A549 (cell line): ENCODE results near the gene TBC1D2B. TPM values are rescaled to one million over a fixed set of nuclear protein-coding genes. Genes with fewer than 3 reads are reported as not detected.
A peak's percentile ranks its signal among the peaks of the same experiment; 100 is the strongest.
"Not testable (repeated sequence)": the region's sequence is repeated elsewhere in the genome, so short reads cannot be mapped to it uniquely, and the experiment has no call there.

Experiments used
- ATAC-seq, 2 experiments: fragments of 200-7000 bp in 1 of 2; fragments of >200 bp in 1 of 2; cut with Nextera tagmentation in 1 of 2; cut with Tn5 transposase in 1 of 2; 3 replicates each; pipeline versions ENCODE4 v1.8.0 to v1.9.1; 2018 to 2020; ENCODE audit warnings: mild to moderate bottlenecking in 1 of 2, moderate library complexity in 1 of 2
- CTCF ChIA-PET: fragments of 300-600 bp; sonication (Branson Sonifier 250); formaldehyde crosslinking; extraction: SDS; loops from one replicate; lab custom pipeline; 2021; ENCODE audit warnings: antibody characterized with exemption, inconsistent platforms; lab: Yijun Ruan, JAX
- POLR2A ChIA-PET: fragments of 350-600 bp; formaldehyde crosslinking; extraction: SDS; loops from one replicate; lab custom pipeline; 2021; ENCODE audit warnings: antibody characterized with exemption, inconsistent platforms; lab: Yijun Ruan, JAX
- DNase-seq, 2 experiments: peaks; one replicate each; pipeline versions ENCODE4 v3.0.0 to v3.0.0-alpha.2; 2011 to 2016; ENCODE audit warnings: low read depth in 1 of 2, low spot score in 1 of 2
- FAIRE-seq: peaks from 2 replicates; lab custom pipeline; 2011; peaks lifted over from hg19 to GRCh38; lab: Jason Lieb, UNC
- H3K27ac ChIP-seq, 2 experiments: fragments of >200 bp; sonication (Bioruptor Twin); formaldehyde crosslinking; 3 replicates each; pipeline ENCODE4 v1.5.1; 2016 to 2017
- H3K4me1 ChIP-seq: fragments of >200 bp; sonication (Bioruptor Twin); formaldehyde crosslinking; 3 replicates; pipeline ENCODE4 v1.6.1; 2016
- H3K4me2 ChIP-seq: fragments of >200 bp; sonication (Bioruptor Twin); formaldehyde crosslinking; 3 replicates; pipeline ENCODE4 v1.6.1; 2016
- H3K4me3 ChIP-seq: fragments of >200 bp; sonication (Bioruptor Twin); formaldehyde crosslinking; 3 replicates; pipeline ENCODE4 v1.5.1; 2016
- H3K9me3 ChIP-seq: fragments of >200 bp; sonication (Bioruptor Twin); formaldehyde crosslinking; 3 replicates; pipeline ENCODE4 v1.6.1; 2016
- BHLHE40 ChIP-seq: IDR thresholded peaks from 2 replicates; pipeline ENCODE4 v1.6.1; 2012; ENCODE audit warnings: low read depth, low read length, inconsistent platforms
- CEBPB ChIP-seq, 2 experiments: fragments of >200 bp in 1 of 2; sonication (Bioruptor Twin) in 1 of 2; formaldehyde crosslinking in 1 of 2; IDR thresholded peaks; 2 replicates each; pipeline ENCODE4 v1.6.1; 2012 to 2016
- EHF ChIP-seq: fragments of 250-450 bp; sonication (Bioruptor Pico); IDR thresholded peaks from 2 replicates; pipeline ENCODE4 v1.5.0; 2020; ENCODE audit warnings: mild to moderate bottlenecking
- FOSL2 ChIP-seq, 2 experiments: fragments of 450-650 bp in 1 of 2; fragments of >200 bp in 1 of 2; sonication (Bioruptor Twin) in 1 of 2; formaldehyde crosslinking; IDR thresholded peaks; 2 replicates each; pipeline versions ENCODE4 v1.5.0 to v1.6.1; 2016 to 2020; ENCODE audit warnings: mild to moderate bottlenecking in 1 of 2, moderate library complexity in 1 of 2
- GATA3 ChIP-seq: IDR thresholded peaks from 2 replicates; pipeline ENCODE4 v1.6.1; 2012; ENCODE audit warnings: borderline replicate concordance
- JUNB ChIP-seq: fragments of >200 bp; sonication (Bioruptor Twin); formaldehyde crosslinking; IDR thresholded peaks from 2 replicates; pipeline ENCODE4 v1.6.1; 2016
- MAZ ChIP-seq: fragments of 150-350 bp; IDR thresholded peaks from 2 replicates; pipeline ENCODE4 v1.6.1; 2014; ENCODE audit warnings: antibody characterized with exemption, low read depth, low read length, borderline replicate concordance
- PBX3 ChIP-seq: IDR thresholded peaks from 2 replicates; pipeline ENCODE4 v1.6.1; 2012
- RCOR1 ChIP-seq: fragments of 150-350 bp; IDR thresholded peaks from 2 replicates; pipeline ENCODE4 v1.6.1; 2014; ENCODE audit warnings: antibody characterized with exemption, low read length, low read depth
- RFX5 ChIP-seq: fragments of 450-650 bp; IDR thresholded peaks from 2 replicates; pipeline ENCODE4 v1.7.1; 2014; ENCODE audit warnings: antibody characterized with exemption, mild to moderate bottlenecking, moderate library complexity
- SMC3 ChIP-seq: fragments of >200 bp; sonication (Bioruptor Twin); formaldehyde crosslinking; IDR thresholded peaks from 3 replicates; pipeline ENCODE4 v1.6.1; 2018; ENCODE audit warnings: inconsistent platforms
- USF2 ChIP-seq: fragments of 450-650 bp; IDR thresholded peaks from 2 replicates; pipeline ENCODE4 v1.6.1; 2014; ENCODE audit warnings: antibody characterized with exemption
- ZC3H11A ChIP-seq: fragments of 450-650 bp; IDR thresholded peaks from 2 replicates; pipeline ENCODE4 v1.6.1; 2014; ENCODE audit warnings: antibody characterized with exemption, mild to moderate bottlenecking
- ZFP36 ChIP-seq: fragments of 450-650 bp; IDR thresholded peaks from 2 replicates; pipeline ENCODE4 v1.6.1; 2014; ENCODE audit warnings: borderline replicate concordance; ENCODE audit not compliant: partially characterized antibody
- ZSCAN20 ChIP-seq: fragments of 250-450 bp; sonication (Bioruptor Pico); IDR thresholded peaks from 2 replicates; pipeline ENCODE4 v1.8.0; 2022; ENCODE audit warnings: mild to moderate bottlenecking, moderate library complexity
- WGBS: methylation state at CpG from one replicate; pipeline ENCODE4 v1.1.6; 2017; ENCODE audit errors: missing lambda C conversion rate; 5-methylcytosine and 5-hydroxymethylcytosine counted together
- polyA plus RNA-seq, 4 experiments: library from polyadenylated mRNA; depleted of rRNA in 3 of 4; stranded (reverse); fragments of >200 nt; fragmentation: RNase III in 1 of 4; extraction: RNeasy Plus Mini Kit Qiagen cat#74134 plus additional on column Dnase treatment in 1 of 4; gene quantifications; 2 replicates in 3 of 4; 3 replicates in 1 of 4; pipeline ENCODE4 v1.2.3, GENCODE V29; 2011 to 2017
- TF ChIP-seq, protein P1 (sequence below): IDR thresholded peaks from 2 replicates; pipeline ENCODE4 v1.6.1; 2012

Gene TBC1D2B
- polyA plus RNA-seq, 2 of the 4 experiments (the other 2 are of a cell fraction), result 13.6 to 13.9 TPM

DNA sequence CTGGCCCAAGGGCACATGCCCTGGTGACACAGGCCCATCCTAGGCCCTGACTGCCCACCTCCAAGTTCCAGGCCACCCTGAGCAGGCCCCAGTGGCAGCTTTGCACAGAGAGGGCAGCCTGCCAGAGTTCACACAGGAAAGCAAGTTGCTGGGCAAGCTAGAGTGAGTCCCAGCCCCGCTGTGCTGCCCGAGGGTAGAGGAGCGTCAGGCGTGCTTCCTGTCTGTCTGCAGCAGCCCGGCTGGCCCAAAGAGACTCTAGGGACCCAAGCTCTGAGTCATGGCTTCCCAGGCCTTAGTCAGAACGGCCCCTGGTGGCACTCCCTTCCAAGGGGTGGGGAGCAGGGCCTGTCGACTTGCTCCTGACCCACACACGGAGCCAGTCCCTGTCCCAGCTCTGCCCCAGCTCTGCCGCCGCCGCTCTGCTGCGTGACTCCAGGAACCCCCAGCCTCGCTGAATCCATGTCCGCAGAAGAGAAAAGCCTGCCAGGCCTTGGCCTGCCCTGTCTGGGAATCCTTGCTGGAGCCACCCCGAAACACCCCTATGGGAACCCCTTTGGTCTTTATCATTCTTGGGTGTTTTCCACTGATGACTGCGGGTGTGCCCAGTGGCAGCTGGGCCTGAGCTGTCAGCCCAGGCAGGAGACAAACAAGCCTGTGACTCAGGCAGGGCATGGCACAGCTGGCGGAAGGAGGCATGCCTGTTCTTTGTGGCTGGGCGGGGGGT, 83.4 kb downstream of the TBC1D2B start:
- H3K4me1 ChIP-seq, result peaks cover 43% of the 10 kb centered on the region
- FAIRE-seq (peak; percentile 85), ATAC-seq (peak; percentile 78 to 89), DNase-seq (peak; percentile 72 to 88)
- peak overlapping the region; percentile 70 to 89 for H3K27ac ChIP-seq
- H3K9me3 ChIP-seq, H3K4me3 ChIP-seq: not testable (repeated sequence)
- POLR2A ChIA-PET, result interaction anchor here (0.6 kb wide), 1 partner anchor 306 kb away, joined by 3 read pairs; no protein-coding TSS in a partner anchor
- TF ChIP-seq, protein P1, sequence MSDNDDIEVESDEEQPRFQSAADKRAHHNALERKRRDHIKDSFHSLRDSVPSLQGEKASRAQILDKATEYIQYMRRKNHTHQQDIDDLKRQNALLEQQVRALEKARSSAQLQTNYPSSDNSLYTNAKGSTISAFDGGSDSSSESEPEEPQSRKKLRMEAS, result peak; percentile 58
- TF ChIP-seq ZFP36 (peak; percentile 62), SMC3 (peak; percentile 33; the same call in 1 of the 3 replicates), FOSL2 (IDR thresholded peaks at IDR 0.05) (peak; percentile 41; the same call in 1 of the 2 replicates), FOSL2 (CRISPR knock-in tag; IDR thresholded peaks at IDR 0.05) (peak; percentile 84)
- CTCF ChIA-PET, result interaction anchor here (0.7 to 9.1 kb wide), 5 partner anchors 9 to 116 kb away, joined by 3 to 265 read pairs (median 32); no protein-coding TSS in a partner anchor
- 25% methylated on average over 15 of the region's 18 CpGs for WGBS
- peak overlapping the region; percentile 82 for H3K4me2 ChIP-seq

DNA sequence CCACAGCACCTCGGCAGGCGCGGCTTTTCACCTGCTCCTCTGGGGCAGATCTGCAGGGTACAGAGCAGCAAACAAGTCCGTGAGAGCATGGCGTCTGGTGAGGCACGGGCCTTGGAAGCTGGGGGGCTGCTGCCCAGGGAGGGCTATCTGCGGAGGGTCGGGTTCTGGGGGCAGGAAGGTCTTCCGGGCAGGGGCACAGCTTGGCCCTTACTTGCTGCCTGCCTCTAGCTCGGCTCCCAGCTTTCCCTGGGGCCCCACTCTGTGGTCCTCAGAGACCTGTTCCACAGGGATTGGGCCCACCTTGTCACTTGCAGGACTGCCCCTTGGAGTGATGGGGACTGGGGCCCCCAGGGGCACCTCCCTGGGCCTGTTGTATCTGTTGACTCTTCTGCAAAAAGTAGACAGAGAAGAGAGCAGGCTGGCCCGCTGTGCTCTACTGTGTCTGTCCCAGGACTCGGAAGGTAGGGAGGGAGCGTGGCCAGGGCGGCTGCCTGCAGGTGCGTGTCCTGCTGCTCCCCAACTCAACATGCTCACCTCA, 84.1 kb downstream of the TBC1D2B start:
- CTCF ChIA-PET, result interaction anchor here (0.9 to 9.1 kb wide), 5 partner anchors 8 to 117 kb away, joined by 3 to 265 read pairs (median 32); no protein-coding TSS in a partner anchor
- H3K9me3 ChIP-seq, result no peaks in the 10 kb centered on the region
- no peak overlapping the region for H3K4me3 ChIP-seq
- H3K27ac ChIP-seq, result peak overlapping the region; percentile 70 to 89
- POLR2A ChIA-PET, result no interaction called here
- DNase-seq, result no peak
- peak in 1 of 2 experiments; percentile 2; a peak in 2 of 6 replicates for ATAC-seq
- no peak for FAIRE-seq
- H3K4me2 ChIP-seq, result peak overlapping the region; percentile 82
- 93% methylated on average over 15 of the region's 15 CpGs for WGBS
- peaks cover 43% of the 10 kb centered on the region for H3K4me1 ChIP-seq
- TF ChIP-seq EHF (CRISPR knock-in tag) (no peak), JUNB (no peak), ZC3H11A (no peak), RCOR1 (no peak), PBX3 (no peak), MAZ (no peak), BHLHE40 (no peak), GATA3 (no peak), CEBPB (IDR thresholded peaks at IDR 0.05) (no peak), ZSCAN20 (CRISPR knock-in tag) (no peak)

- FAIRE-seq, result no peak
These were observed 84.9 kb downstream of the TBC1D2B start for GRCh38 chr15:77992356-77993222.

GRCh38 chr15:77991658-77992201, 85.8 kb downstream of the TBC1D2B start:
- POLR2A ChIA-PET, H3K4me2 ChIP-seq, DNase-seq, H3K9me3 ChIP-seq, ATAC-seq, H3K4me3 ChIP-seq, FAIRE-seq: not testable (repeated sequence)
- CTCF ChIA-PET, result interaction anchor here (1.0 to 2.6 kb wide), 2 partner anchors 8 to 32 kb away, joined by 4 to 11 read pairs; no protein-coding TSS in a partner anchor
- peaks cover 43% of the 10 kb centered on the region for H3K4me1 ChIP-seq
- H3K27ac ChIP-seq, result peak overlapping the region in 1 of 2 experiments; percentile 72; a peak in 3 of 6 replicates
- 76% methylated on average over 6 of the region's 9 CpGs for whole genome bisulfite sequencing

More at GRCh38 chr15:77992356-77993222, 84.9 kb downstream of the TBC1D2B start:
- WGBS, result 87% methylated on average over 23 of the region's 28 CpGs
- H3K4me3 ChIP-seq, result no peak overlapping the region
- ChIA-PET POLR2A (no interaction called here), CTCF (interaction anchor here (1.0 to 9.1 kb wide), 6 partner anchors 7 to 118 kb away, joined by 3 to 265 read pairs (median 22); no protein-coding TSS in a partner anchor)
- TF ChIP-seq USF2, result no peak
- TF ChIP-seq RFX5, result no peak
- no peaks in the 10 kb centered on the region for H3K9me3 ChIP-seq
- peak overlapping the region in 1 of 2 experiments; percentile 89; a peak in 3 of 6 replicates for H3K27ac ChIP-seq
- DNase-seq (no peak), ATAC-seq (no peak)
- H3K4me2 ChIP-seq, result 0 out of 3 replicates have a peak overlapping the region, but pooled peaks have one; percentile 35
- peaks cover 43% of the 10 kb centered on the region for H3K4me1 ChIP-seq
